Measurements from ENCODE around the gene FSD1.

Gene FSD1

DNA sequence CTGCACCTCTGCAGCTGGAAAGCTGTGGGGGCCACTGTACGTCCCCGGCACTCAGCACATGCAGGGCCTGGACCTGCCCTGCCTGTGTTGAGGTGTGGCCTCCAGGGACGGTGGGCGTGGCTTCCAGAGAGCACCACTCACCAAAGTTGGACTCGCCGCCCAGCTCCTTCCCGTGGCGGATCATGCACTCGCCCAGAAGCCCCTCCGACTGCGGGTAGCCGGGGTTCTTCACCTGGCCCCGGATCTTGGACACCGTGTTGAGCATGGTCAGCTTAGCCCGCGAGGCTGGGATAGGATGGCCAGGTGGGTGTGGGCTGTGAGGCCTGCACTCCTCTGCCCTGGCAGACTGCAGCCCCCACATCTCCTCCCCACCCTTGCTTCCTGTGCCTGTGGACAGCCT, 60.9 kb downstream of the FSD1 start:
- no peak overlapping the region for H3K27ac ChIP-seq
- TF ChIP-seq ZFX (IDR thresholded peaks at IDR 0.05): no peak
- TF ChIP-seq, protein P1, sequence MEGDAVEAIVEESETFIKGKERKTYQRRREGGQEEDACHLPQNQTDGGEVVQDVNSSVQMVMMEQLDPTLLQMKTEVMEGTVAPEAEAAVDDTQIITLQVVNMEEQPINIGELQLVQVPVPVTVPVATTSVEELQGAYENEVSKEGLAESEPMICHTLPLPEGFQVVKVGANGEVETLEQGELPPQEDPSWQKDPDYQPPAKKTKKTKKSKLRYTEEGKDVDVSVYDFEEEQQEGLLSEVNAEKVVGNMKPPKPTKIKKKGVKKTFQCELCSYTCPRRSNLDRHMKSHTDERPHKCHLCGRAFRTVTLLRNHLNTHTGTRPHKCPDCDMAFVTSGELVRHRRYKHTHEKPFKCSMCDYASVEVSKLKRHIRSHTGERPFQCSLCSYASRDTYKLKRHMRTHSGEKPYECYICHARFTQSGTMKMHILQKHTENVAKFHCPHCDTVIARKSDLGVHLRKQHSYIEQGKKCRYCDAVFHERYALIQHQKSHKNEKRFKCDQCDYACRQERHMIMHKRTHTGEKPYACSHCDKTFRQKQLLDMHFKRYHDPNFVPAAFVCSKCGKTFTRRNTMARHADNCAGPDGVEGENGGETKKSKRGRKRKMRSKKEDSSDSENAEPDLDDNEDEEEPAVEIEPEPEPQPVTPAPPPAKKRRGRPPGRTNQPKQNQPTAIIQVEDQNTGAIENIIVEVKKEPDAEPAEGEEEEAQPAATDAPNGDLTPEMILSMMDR (conservative IDR thresholded peaks at IDR 0.05): no peak

GRCh38 chr19:4365791-4366665, 61.6 kb downstream of the FSD1 start:
- no peak overlapping the region for H3K27ac ChIP-seq
- TF ChIP-seq, protein P1 (conservative IDR thresholded peaks at IDR 0.05): no peak
- TF ChIP-seq ZFX (IDR thresholded peaks at IDR 0.05): no peak

- TF ChIP-seq, protein P1 (conservative IDR thresholded peaks at IDR 0.05): no peak
- no peak for TF ChIP-seq ZFX (IDR thresholded peaks at IDR 0.05)
- H3K27ac ChIP-seq: no peak overlapping the region
Measured at GRCh38 chr19:4366666-4367335, 62.4 kb downstream of the FSD1 start.

GRCh38 chr19:4367336-4367723, 62.9 kb downstream of the FSD1 start:
- TF ChIP-seq, protein P1 (conservative IDR thresholded peaks at IDR 0.05): no peak
- TF ChIP-seq ZFX (IDR thresholded peaks at IDR 0.05): no peak
- no peak overlapping the region for H3K27ac ChIP-seq

DNA sequence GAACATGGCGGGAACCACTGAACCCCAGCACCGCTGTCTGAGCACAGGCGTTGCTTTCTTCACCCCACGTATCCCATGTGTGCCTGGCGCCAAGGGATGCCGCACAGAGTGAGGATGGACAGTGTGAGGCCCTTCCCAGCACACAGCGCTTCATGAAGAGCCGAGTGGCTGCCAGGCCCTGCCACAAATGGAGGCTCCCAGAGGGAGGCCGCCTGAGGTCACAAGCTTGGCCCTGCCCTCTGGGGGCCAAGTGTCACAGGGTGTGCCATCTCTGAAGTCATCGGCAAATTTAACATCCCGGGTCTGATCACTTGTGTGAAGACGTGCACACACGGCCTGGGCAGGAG, 63.4 kb downstream of the FSD1 start:
- H3K27ac ChIP-seq: no peak overlapping the region; the same call in 1 of the 2 replicates
- TF ChIP-seq ZFX (IDR thresholded peaks at IDR 0.05): no peak
- TF ChIP-seq, protein P1 (conservative IDR thresholded peaks at IDR 0.05): no peak

DNA sequence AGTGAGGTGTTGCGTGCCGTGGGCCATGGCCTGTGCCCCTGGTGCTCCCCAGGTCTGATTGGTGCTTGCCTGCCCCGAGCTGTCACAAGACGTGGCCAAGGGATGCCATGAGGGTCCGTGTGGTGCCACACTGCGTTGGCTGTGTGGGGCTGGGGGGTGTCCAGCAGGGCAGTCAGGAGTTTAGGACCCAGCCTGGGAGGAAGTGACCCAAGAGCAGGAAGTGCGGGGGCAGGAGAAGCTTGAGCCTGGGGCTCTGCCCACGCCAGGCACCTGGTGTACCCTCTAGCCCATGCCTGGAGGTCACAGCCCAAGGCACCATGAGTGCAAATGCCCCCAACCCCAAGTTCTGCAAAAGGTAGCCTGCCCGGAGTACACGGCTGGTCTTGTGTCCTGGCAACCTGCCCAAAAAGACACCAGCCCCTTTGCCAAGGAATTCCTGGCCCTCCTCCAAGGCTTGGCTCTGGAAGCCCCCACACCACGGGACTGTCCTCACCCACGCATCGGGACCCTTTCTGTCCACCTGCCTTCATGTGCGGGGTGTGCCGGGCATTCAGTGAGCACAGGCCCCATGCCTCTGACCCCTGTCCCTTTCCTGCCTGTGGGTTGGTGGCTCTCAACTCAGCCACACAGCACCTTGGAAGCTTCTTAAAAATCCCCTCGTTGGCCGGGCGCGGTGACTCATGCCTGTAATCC, 63.9 kb downstream of the FSD1 start:
- TF ChIP-seq ZFX (IDR thresholded peaks at IDR 0.05): no peak
- H3K27ac ChIP-seq: peak overlapping the region; percentile 43

DNA sequence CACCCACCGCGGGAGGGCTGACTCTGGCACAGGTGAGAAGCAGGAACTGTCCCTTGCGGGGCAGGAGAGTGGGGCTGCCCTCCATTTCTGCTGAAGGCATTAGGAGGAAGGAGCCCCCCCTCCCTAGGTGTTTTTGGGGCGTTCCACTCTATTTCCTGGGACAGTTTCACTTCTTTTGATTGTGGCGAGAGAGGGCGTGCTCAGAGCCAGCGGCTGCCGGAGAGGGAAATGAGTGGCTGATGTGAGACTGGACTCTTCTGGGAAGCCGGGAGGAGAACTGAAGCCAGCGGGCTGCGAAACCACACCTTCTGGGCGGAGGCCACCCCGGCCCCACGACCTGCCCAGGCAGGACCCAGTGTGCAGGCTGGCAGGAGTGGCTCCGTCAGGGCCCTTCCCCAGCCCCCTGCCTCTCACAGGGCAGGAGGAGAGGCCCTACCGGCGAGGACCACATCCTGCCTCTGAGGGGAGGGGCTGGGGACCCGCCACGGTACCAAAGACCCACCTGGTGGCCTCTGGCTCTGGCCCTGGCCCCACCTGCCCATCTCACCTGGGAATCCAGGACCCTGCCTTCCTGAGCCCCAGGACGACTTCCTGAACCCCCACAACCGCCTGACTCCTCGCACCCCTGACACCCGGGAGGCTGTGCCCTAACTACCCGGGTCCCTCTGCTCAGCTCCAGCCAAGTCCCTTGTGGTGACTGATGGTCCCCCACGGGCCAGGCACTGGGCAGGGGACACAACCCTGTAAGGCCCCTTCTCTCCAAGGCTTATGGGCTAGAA, 64.9 kb downstream of the FSD1 start:
- peak overlapping the region; percentile 43 for H3K27ac ChIP-seq
- TF ChIP-seq, protein P1 (conservative IDR thresholded peaks at IDR 0.05): no peak
- no peak for TF ChIP-seq ZFX (IDR thresholded peaks at IDR 0.05)

Measured in C4-2B (cell line).